SJSA1 (cell line): ENCODE results near the gene BAG5. TPM values are rescaled to one million over a fixed set of nuclear protein-coding genes. Genes with fewer than 3 reads are reported as not detected.
"Not testable (repeated sequence)": the region's sequence is repeated elsewhere in the genome, so short reads cannot be mapped to it uniquely, and the experiment has no call there.

Experiments
- DNase-seq, 2 experiments: peaks; one replicate each; pipeline ENCODE4 v3.0.0-alpha.2; 2015 to 2020; ENCODE audit warnings: low spot score in 2 of 2, low read depth in 1 of 2
- H3K27ac ChIP-seq: fragments of 250-450 bp; sonication (Bioruptor Pico); 2 replicates; pipeline ENCODE4 v1.5.1; 2020; ENCODE audit warnings: mild to moderate bottlenecking, moderate library complexity
- H3K27me3 ChIP-seq: fragments of 250-450 bp; sonication (Bioruptor Pico); replicated peaks from 2 replicates; pipeline ENCODE4 v1.5.1; 2020; ENCODE audit warnings: mild to moderate bottlenecking, moderate library complexity
- H3K36me3 ChIP-seq: fragments of 250-450 bp; sonication (Bioruptor Pico); 2 replicates; pipeline ENCODE4 v1.5.1; 2020; ENCODE audit warnings: mild to moderate bottlenecking
- H3K4me1 ChIP-seq: fragments of 250-450 bp; sonication (Bioruptor Pico); replicated peaks from 2 replicates; pipeline ENCODE4 v1.6.1; 2021; ENCODE audit warnings: mild to moderate bottlenecking
- H3K4me3 ChIP-seq: fragments of 250-450 bp; sonication (Bioruptor Pico); 2 replicates; pipeline ENCODE4 v1.5.1; 2020; ENCODE audit warnings: mild to moderate bottlenecking
- H3K9me3 ChIP-seq: fragments of 250-450 bp; sonication (Bioruptor Pico); replicated peaks from 2 replicates; pipeline ENCODE4 v1.5.1; 2020; ENCODE audit warnings: mild to moderate bottlenecking
- total RNA-seq: library from RNA; depleted of rRNA; stranded (reverse); fragments of >200 nt; shearing (Covaris generic); gene quantifications from 2 replicates; pipeline ENCODE4 v1.2.3, GENCODE V29; 2014; rRNA removed

Gene BAG5
- total RNA-seq, 1 experiment from 2014 or later: 19.6 TPM

- no peak for DNase-seq
- H3K4me1 ChIP-seq: no peaks in the 10 kb centered on the region
- H3K36me3 ChIP-seq: peaks cover 7% of the 10 kb centered on the region; the same call in 1 of the 2 replicates
- H3K4me3 ChIP-seq: no peak overlapping the region
- no peaks in the 10 kb centered on the region for H3K9me3 ChIP-seq
- no peak overlapping the region for H3K27ac ChIP-seq
- H3K27me3 ChIP-seq: no peaks in the 10 kb centered on the region
Observed at GRCh38 chr14:103512701-103513611, 49.5 kb downstream of the BAG5 start.

GRCh38 chr14:103512180-103512579 is 50.3 kb downstream of the BAG5 start:
- H3K4me1 ChIP-seq, DNase-seq, H3K9me3 ChIP-seq, H3K4me3 ChIP-seq, H3K27ac ChIP-seq, H3K27me3 ChIP-seq: not testable (repeated sequence)
- peaks cover 13% of the 10 kb centered on the region for H3K36me3 ChIP-seq

DNA sequence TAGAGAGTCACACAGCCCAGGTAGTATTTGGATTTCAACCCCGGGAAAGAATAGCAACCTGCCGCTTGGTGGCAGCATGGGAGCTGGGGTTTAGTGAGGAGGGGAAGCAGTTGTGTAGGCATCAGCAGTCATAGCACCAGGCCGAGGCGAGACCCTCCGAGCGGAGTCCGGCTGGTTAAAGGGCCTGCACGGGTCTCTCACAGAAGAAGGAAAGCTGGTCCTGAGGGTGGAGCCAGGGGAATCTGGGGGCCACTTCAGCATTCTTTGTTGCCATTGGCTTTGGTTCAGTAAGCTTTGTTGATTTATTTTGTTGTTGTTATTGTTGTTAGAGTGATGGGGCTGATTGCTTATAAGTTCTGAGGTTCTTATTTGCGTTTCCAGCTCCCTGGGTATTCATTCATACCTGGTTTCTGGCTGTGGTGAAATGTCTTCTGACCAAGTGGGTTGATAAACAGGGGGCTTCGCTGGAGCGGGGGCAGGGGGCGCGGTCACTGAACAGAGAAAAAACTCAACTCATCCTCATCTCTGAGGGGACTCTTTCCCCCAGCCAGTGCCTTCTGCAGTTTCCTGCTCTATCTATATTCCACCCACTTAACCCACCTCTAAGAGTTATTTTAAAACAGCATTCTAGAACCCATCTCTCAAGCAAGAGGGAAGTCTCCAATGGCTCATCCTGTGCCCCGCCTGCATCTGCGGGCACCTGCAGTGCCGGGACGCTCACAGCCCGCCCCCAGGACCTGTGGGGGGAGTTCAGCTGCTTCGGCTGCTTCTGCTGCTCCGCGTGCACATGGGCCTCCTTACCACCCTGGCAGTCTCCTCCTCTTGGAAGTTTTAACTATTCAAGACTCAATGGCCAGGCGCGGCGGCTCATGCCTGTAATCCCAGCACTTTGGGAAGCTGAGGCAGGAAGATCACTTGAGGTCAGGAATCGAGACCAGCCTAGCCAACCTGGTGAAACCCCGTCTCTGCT is 51.4 kb downstream of the BAG5 start:
- H3K4me1 ChIP-seq: no peaks in the 10 kb centered on the region
- DNase-seq: no peak
- no peak overlapping the region for H3K4me3 ChIP-seq
- H3K9me3 ChIP-seq: no peaks in the 10 kb centered on the region
- no peak overlapping the region for H3K27ac ChIP-seq
- H3K27me3 ChIP-seq: no peaks in the 10 kb centered on the region
- H3K36me3 ChIP-seq: peaks cover 20% of the 10 kb centered on the region

DNA sequence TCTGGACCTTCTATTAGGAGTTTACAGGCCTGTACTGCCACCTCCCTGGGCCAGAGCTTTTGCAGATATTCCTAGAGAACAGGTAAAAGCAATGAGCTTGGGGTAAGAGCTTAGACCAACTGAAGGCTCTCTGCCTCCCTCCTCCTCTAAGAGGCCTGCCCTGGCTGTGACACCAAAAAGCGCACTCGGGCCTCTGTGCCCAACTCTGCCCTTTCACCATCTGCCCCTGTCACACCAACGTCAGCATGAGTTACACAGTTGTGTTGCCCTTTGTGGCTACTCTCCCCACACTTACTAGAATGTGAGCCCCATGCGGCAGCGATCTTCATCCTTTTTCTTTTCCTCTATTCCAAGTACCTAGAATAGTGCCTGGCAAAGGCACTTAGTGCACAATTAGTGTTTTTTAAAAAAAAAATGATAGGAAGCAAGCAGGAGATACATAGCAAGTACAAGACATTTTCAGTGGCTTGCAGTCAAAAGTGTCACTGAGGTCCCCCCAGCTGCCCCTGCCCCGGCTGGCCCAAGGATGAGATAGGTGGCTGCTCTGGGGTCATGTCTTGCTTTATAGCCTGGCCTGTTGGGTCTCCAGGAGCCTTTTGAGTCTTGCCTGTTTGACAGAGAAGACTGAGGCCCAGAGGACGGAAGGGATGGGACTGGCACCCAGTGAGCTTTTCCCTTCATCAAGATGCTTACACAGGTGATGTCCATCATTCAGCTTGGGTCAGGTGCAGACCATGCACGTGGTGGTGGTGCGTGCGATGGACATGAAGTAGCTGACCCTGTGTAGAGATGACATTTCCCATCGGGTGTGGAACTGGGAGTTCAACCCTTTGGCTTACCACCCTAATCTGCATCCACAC is 52.4 kb downstream of the BAG5 start:
- Histone ChIP-seq H3K4me1 (no peaks in the 10 kb centered on the region), H3K27me3 (no peaks in the 10 kb centered on the region), H3K27ac (no peak overlapping the region), H3K36me3 (peaks cover 26% of the 10 kb centered on the region), H3K4me3 (no peak overlapping the region), H3K9me3 (no peaks in the 10 kb centered on the region)
- DNase-seq: no peak

DNA sequence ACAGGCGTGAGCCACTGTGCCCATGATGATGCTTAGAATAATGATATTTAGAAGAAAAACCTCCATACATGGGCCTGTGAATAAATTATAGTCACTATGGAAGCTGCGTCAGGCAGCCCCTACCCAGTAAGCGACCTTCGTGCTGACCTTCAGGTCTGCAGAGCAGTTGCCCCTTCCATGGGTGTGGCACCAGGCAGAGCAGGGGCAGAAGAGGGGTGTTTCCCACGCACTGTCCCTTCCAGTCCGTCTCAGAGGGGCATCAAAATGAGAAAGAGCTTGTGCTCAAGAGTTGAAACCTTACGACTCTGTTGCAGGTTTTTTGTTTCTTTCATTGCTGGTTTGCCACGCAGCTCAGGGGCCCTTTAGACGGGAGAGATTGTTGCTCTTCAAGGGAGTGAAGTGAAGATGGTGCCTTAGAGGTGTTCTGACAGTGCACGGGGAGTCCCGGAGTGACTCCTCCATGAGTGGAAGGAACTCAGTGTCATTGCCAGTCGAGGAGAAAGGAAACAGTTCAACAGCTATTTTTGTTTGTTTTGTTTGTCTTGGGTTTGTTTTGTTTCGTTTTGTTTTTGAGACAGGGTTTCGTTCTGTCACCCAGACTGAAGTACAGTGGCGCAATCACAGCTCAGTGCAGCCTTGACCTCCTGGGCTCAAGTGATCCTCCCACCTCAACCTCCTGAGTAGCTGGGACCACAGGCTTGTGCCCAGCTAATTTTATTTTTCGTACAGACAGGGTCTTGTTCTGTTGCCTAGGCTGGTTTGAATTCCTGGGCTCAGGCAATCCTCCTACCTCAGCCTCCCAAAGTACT is 53.7 kb downstream of the BAG5 start:
- DNase-seq: no peak
- Histone ChIP-seq H3K9me3 (no peaks in the 10 kb centered on the region), H3K27me3 (no peaks in the 10 kb centered on the region), H3K4me3 (no peak overlapping the region), H3K27ac (no peak overlapping the region), H3K4me1 (no peaks in the 10 kb centered on the region), H3K36me3 (peaks cover 37% of the 10 kb centered on the region)

GRCh38 chr14:103507751-103508150 is 54.7 kb downstream of the BAG5 start:
- H3K27ac ChIP-seq: no peak overlapping the region
- no peaks in the 10 kb centered on the region for H3K4me1 ChIP-seq
- H3K27me3 ChIP-seq: no peaks in the 10 kb centered on the region
- H3K36me3 ChIP-seq: peaks cover 46% of the 10 kb centered on the region
- no peak overlapping the region for H3K4me3 ChIP-seq
- H3K9me3 ChIP-seq: no peaks in the 10 kb centered on the region
- DNase-seq: no peak

Other genes starting within 250 kb of the BAG5 start
- 127 and 177 TPM in 2 replicates for gene EIF5, start 228.4 kb downstream of the BAG5 start, total RNA-seq
- 32.3 and 53.2 TPM in 2 replicates for gene MARK3, start 177.2 kb downstream of the BAG5 start, total RNA-seq
- gene CKB, start 39.8 kb downstream of the BAG5 start, total RNA-seq: 26.4 and 39.4 TPM in 2 replicates
- 14.3 and 18.8 TPM in 2 replicates for gene TRMT61A, start 33.5 kb downstream of the BAG5 start, total RNA-seq
- gene COA8, start 303 bp upstream of the BAG5 start, total RNA-seq: 12.1 and 43.4 TPM in 2 replicates
- gene KLC1, start 66.6 kb upstream of the BAG5 start, total RNA-seq: 117 and 196 TPM in 2 replicates
- gene XRCC3, start 152.8 kb upstream of the BAG5 start, total RNA-seq: 20.1 and 28.4 TPM in 2 replicates
- gene ZFYVE21, start 153.2 kb upstream of the BAG5 start, total RNA-seq: 44.8 and 46.3 TPM in 2 replicates